H1 (cell line): Measurements from ENCODE around the gene CDC42SE2. TPM values are rescaled to one million over a fixed set of nuclear protein-coding genes. Genes with fewer than 3 reads are reported as not detected.

Source experiments
- CTCF ChIA-PET: fragments of 300-600 bp; sonication (Branson Sonifier 250); formaldehyde crosslinking; loops from one replicate; lab custom pipeline; 2021; ENCODE audit not compliant: partially characterized antibody; lab: Charles Lee
- POLR2A ChIA-PET: fragments of 300-600 bp; sonication (Branson Sonifier 250); formaldehyde crosslinking; loops from one replicate; lab custom pipeline; 2021; ENCODE audit warnings: inconsistent platforms; ENCODE audit not compliant: partially characterized antibody; lab: Charles Lee
- DNase-seq, 2 experiments: peaks; one replicate each; pipeline versions ENCODE4 v3.0.0 to v3.0.0-alpha.2; 2010 to 2022; ENCODE audit warnings: low spot score in 2 of 2, low read depth in 1 of 2, mixed read lengths in 1 of 2
- FAIRE-seq: peaks from 2 replicates; lab custom pipeline; 2011; peaks lifted over from hg19 to GRCh38; lab: Jason Lieb, UNC
- H2AFZ ChIP-seq: 2 replicates; pipeline ENCODE4 v1.8.1; 2012; ENCODE audit warnings: low read length, inconsistent platforms
- H2AK5ac ChIP-seq: 2 replicates; pipeline ENCODE4 v1.6.1; 2013; ENCODE audit warnings: low read depth, low read length
- H2BK120ac ChIP-seq: replicated peaks from 2 replicates; pipeline ENCODE3; 2013; ENCODE audit warnings: low read depth, low read length, inconsistent platforms
- H2BK12ac ChIP-seq: 2 replicates; pipeline ENCODE4 v1.6.1; 2013; ENCODE audit warnings: low read depth, low read length
- H2BK15ac ChIP-seq: 2 replicates; pipeline ENCODE4 v1.6.1; 2013; ENCODE audit warnings: low read length
- H2BK20ac ChIP-seq: 2 replicates; pipeline ENCODE4 v1.6.1; 2013; ENCODE audit warnings: low read length
- H2BK5ac ChIP-seq: 2 replicates; pipeline ENCODE4 v1.6.1; 2013; ENCODE audit warnings: low read depth, low read length
- H3K14ac ChIP-seq: 2 replicates; pipeline ENCODE4 v1.6.1; 2013; ENCODE audit warnings: inconsistent platforms; ENCODE audit not compliant: insufficient read length
- H3K18ac ChIP-seq: 2 replicates; pipeline ENCODE4 v1.6.1; 2013; ENCODE audit warnings: low read length; ENCODE audit errors: extremely low read depth
- H3K23ac ChIP-seq: 2 replicates; pipeline ENCODE4 v1.6.1; 2013; ENCODE audit warnings: inconsistent platforms; ENCODE audit not compliant: insufficient read length
- H3K23me2 ChIP-seq: 2 replicates; pipeline ENCODE4 v1.6.1; 2013; ENCODE audit warnings: low read depth, low read length
- H3K27ac ChIP-seq: 2 replicates; pipeline ENCODE4 v1.6.1; 2011; ENCODE audit warnings: low read depth, low read length, inconsistent platforms
- H3K27me3 ChIP-seq, 4 experiments: replicated peaks in 1 of 4; 1 replicate in 1 of 4; 2 replicates in 3 of 4; pipeline versions ENCODE4 v1.6.1 to v1.8.1; 2011 to 2013; ENCODE audit warnings: low read length in 3 of 4, mild to moderate bottlenecking in 3 of 4, inconsistent platforms in 2 of 4, mixed read lengths in 2 of 4, moderate library complexity in 1 of 4; ENCODE audit not compliant: control insufficient read depth in 3 of 4, insufficient read depth in 3 of 4; ENCODE audit errors: extremely low read depth in 1 of 4
- H3K36me3 ChIP-seq, 4 experiments: 2 replicates each; pipeline versions ENCODE4 v1.6.1 to v1.8.1; 2011 to 2013; ENCODE audit warnings: mild to moderate bottlenecking in 4 of 4, low read length in 3 of 4, moderate library complexity in 2 of 4, control low read depth in 1 of 4, inconsistent platforms in 1 of 4; ENCODE audit not compliant: insufficient read depth in 4 of 4, control insufficient read depth in 2 of 4
- H3K4ac ChIP-seq: replicated peaks from 2 replicates; pipeline ENCODE3; 2013; ENCODE audit warnings: low read length, low read depth, mixed read lengths, inconsistent platforms; ENCODE audit not compliant: insufficient read length
- H3K4me1 ChIP-seq, 4 experiments: replicated peaks in 1 of 4; 1 replicate in 1 of 4; 2 replicates in 3 of 4; pipeline versions ENCODE4 v1.6.1 to v1.8.1; 2011 to 2013; ENCODE audit warnings: low read length in 3 of 4, inconsistent platforms in 2 of 4, mixed read lengths in 1 of 4; ENCODE audit not compliant: insufficient read depth in 4 of 4, control insufficient read depth in 3 of 4
- H3K4me2 ChIP-seq, 2 experiments: 2 replicates each; pipeline versions ENCODE4 v1.6.1 to v1.8.1; 2011 to 2013; ENCODE audit warnings: low read depth in 2 of 2, low read length in 2 of 2, control low read depth in 1 of 2, inconsistent platforms in 1 of 2, mild to moderate bottlenecking in 1 of 2; ENCODE audit not compliant: insufficient read depth in 1 of 2
- H3K4me3 ChIP-seq, 4 experiments: fragments of 200-600, 300-600 bp in 1 of 4; sonication (generic), shearing (Covaris generic), sonication (Bioruptor Twin) in 1 of 4; 2 replicates each; pipeline versions ENCODE4 v1.5.1 to v1.8.1; 2011 to 2016; ENCODE audit warnings: low read length in 4 of 4, low read depth in 3 of 4, control low read depth in 2 of 4, inconsistent platforms in 2 of 4, mild to moderate bottlenecking in 2 of 4, mixed read lengths in 1 of 4, moderate library complexity in 1 of 4; ENCODE audit not compliant: insufficient read depth in 2 of 4; ENCODE audit errors: extremely low read depth in 1 of 4
- H3K56ac ChIP-seq: replicated peaks from 2 replicates; pipeline ENCODE3; 2013; ENCODE audit warnings: low read depth, mild to moderate bottlenecking, mixed read lengths, low read length, inconsistent platforms; ENCODE audit not compliant: insufficient read length
- H3K79me1 ChIP-seq: 2 replicates; pipeline ENCODE4 v1.6.1; 2013; ENCODE audit warnings: low read depth, low read length, control low read depth
- H3K79me2 ChIP-seq, 2 experiments: 2 replicates each; pipeline versions ENCODE4 v1.6.1 to v1.8.1; 2012 to 2013; ENCODE audit warnings: low read length in 2 of 2, mild to moderate bottlenecking in 2 of 2, inconsistent platforms in 1 of 2; ENCODE audit not compliant: insufficient read depth in 2 of 2, control insufficient read depth in 1 of 2
- H3K9ac ChIP-seq, 4 experiments: replicated peaks in 1 of 4; 1 replicate in 1 of 4; 2 replicates in 3 of 4; pipeline versions ENCODE4 v1.6.1 to v1.8.1; 2011 to 2013; ENCODE audit warnings: low read depth in 3 of 4, low read length in 3 of 4, control low read depth in 2 of 4, mild to moderate bottlenecking in 2 of 4, moderate library complexity in 2 of 4, inconsistent platforms in 1 of 4; ENCODE audit errors: extremely low read depth in 1 of 4
- H3K9me3 ChIP-seq, 2 experiments: 2 replicates each; pipeline versions ENCODE4 v1.6.1 to v1.8.1; 2012 to 2013; ENCODE audit warnings: mild to moderate bottlenecking in 2 of 2, moderate library complexity in 2 of 2, control low read depth in 1 of 2, inconsistent platforms in 1 of 2, low read depth in 1 of 2, low read length in 1 of 2, mixed read lengths in 1 of 2; ENCODE audit not compliant: insufficient read depth in 2 of 2
- H4K20me1 ChIP-seq, 2 experiments: replicated peaks in 1 of 2; 2 replicates each; pipeline versions ENCODE3 to v1.8.1; 2011 to 2013; ENCODE audit warnings: inconsistent platforms in 2 of 2, low read length in 2 of 2, mild to moderate bottlenecking in 1 of 2; ENCODE audit not compliant: insufficient read depth in 2 of 2, control insufficient read depth in 1 of 2
- H4K5ac ChIP-seq: 2 replicates; pipeline ENCODE4 v1.6.1; 2013; ENCODE audit warnings: low read length, low read depth, mixed read lengths, inconsistent platforms; ENCODE audit not compliant: insufficient read length
- H4K8ac ChIP-seq: 2 replicates; pipeline ENCODE4 v1.8.0; 2013; ENCODE audit warnings: mild to moderate bottlenecking, moderate library complexity, low read length, inconsistent platforms; ENCODE audit not compliant: insufficient read depth; ENCODE audit errors: extremely low read depth
- H4K91ac ChIP-seq: replicated peaks from 2 replicates; pipeline ENCODE3; 2013; ENCODE audit warnings: low read length, mixed read lengths, inconsistent platforms; ENCODE audit not compliant: insufficient read length
- BACH1 ChIP-seq: IDR thresholded peaks from 2 replicates; pipeline ENCODE4 v1.6.1; 2012; ENCODE audit warnings: low read length, improper control_type of control experiment
- BCL11A ChIP-seq, 2 experiments: IDR thresholded peaks; one replicate each; pipeline ENCODE4 v1.6.1; 2011; ENCODE audit warnings: low read depth in 2 of 2, low read length in 2 of 2, mild to moderate bottlenecking in 2 of 2
- CREB1 ChIP-seq: IDR thresholded peaks from 2 replicates; pipeline ENCODE4 v1.6.1; 2012; ENCODE audit warnings: inconsistent platforms
- EP300 ChIP-seq, 2 experiments: IDR thresholded peaks; 1 replicate in 1 of 2; 2 replicates in 1 of 2; pipeline ENCODE4 v1.6.1; 2011 to 2012; ENCODE audit warnings: low read depth in 2 of 2, low read length in 2 of 2, mild to moderate bottlenecking in 2 of 2, borderline replicate concordance in 1 of 2, inconsistent platforms in 1 of 2, moderate library complexity in 1 of 2
- KDM1A ChIP-seq: fragments of 200-600, 300-600 bp; sonication (generic); IDR thresholded peaks from 2 replicates; pipeline ENCODE4 v1.7.1; 2016; ENCODE audit warnings: mild to moderate bottlenecking, low read length, borderline replicate concordance
- KDM4A ChIP-seq: IDR thresholded peaks from one replicate; pipeline ENCODE4 v1.7.1; 2012; ENCODE audit warnings: low read depth, mild to moderate bottlenecking, moderate library complexity, low read length, inconsistent platforms; ENCODE audit not compliant: severe bottlenecking
- KDM5A ChIP-seq: fragments of 200-600 bp; IDR thresholded peaks from 2 replicates; pipeline ENCODE4 v1.7.1; 2012; ENCODE audit warnings: mild to moderate bottlenecking, low read length, inconsistent platforms, mixed read lengths
- NANOG ChIP-seq: IDR thresholded peaks from 2 replicates; pipeline ENCODE4 v1.6.1; 2011; ENCODE audit warnings: low read length, low read depth, mild to moderate bottlenecking, inconsistent platforms; ENCODE audit not compliant: insufficient read depth, poor library complexity, severe bottlenecking
- PHF8 ChIP-seq: fragments of 200-600 bp; sonication (generic); conservative IDR thresholded peaks from 2 replicates; pipeline ENCODE4 v1.7.1; 2012; ENCODE audit warnings: low read depth, mild to moderate bottlenecking, inconsistent platforms, low read length, moderate library complexity
- RFX5 ChIP-seq: IDR thresholded peaks from 2 replicates; pipeline ENCODE4 v1.6.1; 2011; ENCODE audit warnings: low read depth, low read length, improper control_type of control experiment, borderline replicate concordance
- SP2 ChIP-seq: IDR thresholded peaks from 2 replicates; pipeline ENCODE4 v1.6.1; 2012; ENCODE audit warnings: mild to moderate bottlenecking, low read length, inconsistent platforms
- TAF7 ChIP-seq: optimal IDR thresholded peaks from 2 replicates; pipeline ENCODE3; 2011; ENCODE audit warnings: low read depth, mild to moderate bottlenecking, inconsistent platforms, low read length, moderate library complexity, borderline replicate concordance
- WGBS, 2 experiments: shearing (Covaris generic) in 1 of 2; methylation state at CpG; one replicate each; pipeline versions ENCODE4 v1.1.6 to v1.1.7; 2013 to 2015; ENCODE audit warnings: low lambda C conversion rate in 2 of 2, mixed read lengths in 2 of 2, inconsistent platforms in 1 of 2, low coverage in 1 of 2, missing lambda C conversion rate in 1 of 2; ENCODE audit not compliant: insufficient replicate concordance in 2 of 2, insufficient coverage in 1 of 2, insufficient read length in 1 of 2; ENCODE audit errors: extremely low coverage in 1 of 2, missing lambda C conversion rate in 1 of 2; 5-methylcytosine and 5-hydroxymethylcytosine counted together
- polyA plus RNA-seq, 7 experiments: library from polyadenylated mRNA; depleted of rRNA in 3 of 7; stranded (reverse) in 5 of 7; unstranded in 2 of 7; fragments of >200 nt in 5 of 7; fragments of 200-250 nt in 2 of 7; gene quantifications; 1 replicate in 5 of 7; 2 replicates in 1 of 7; 4 replicates in 1 of 7; pipeline versions ENCODE4 v1.2.1 to v1.2.3, GENCODE V29; 2011 to 2013; ENCODE audit warnings: missing spikeins in 2 of 7, mixed read lengths in 2 of 7
- total RNA-seq: library from RNA; stranded (reverse); fragmentation: NEBNext Ultra II Directional; extraction: Animal tissue kit (Norgen Biotek cat#: 25700); gene quantifications from 2 replicates; pipeline ENCODE4 v1.2.1, GENCODE V29; 2021

The CDC42SE2 gene
- total and polyA plus RNA-seq, 2 of the 8 experiments (the other 6 are each of a cell fraction or from before 2014, with no cell fraction given) = 16.7 to 30.8 TPM

DNA sequence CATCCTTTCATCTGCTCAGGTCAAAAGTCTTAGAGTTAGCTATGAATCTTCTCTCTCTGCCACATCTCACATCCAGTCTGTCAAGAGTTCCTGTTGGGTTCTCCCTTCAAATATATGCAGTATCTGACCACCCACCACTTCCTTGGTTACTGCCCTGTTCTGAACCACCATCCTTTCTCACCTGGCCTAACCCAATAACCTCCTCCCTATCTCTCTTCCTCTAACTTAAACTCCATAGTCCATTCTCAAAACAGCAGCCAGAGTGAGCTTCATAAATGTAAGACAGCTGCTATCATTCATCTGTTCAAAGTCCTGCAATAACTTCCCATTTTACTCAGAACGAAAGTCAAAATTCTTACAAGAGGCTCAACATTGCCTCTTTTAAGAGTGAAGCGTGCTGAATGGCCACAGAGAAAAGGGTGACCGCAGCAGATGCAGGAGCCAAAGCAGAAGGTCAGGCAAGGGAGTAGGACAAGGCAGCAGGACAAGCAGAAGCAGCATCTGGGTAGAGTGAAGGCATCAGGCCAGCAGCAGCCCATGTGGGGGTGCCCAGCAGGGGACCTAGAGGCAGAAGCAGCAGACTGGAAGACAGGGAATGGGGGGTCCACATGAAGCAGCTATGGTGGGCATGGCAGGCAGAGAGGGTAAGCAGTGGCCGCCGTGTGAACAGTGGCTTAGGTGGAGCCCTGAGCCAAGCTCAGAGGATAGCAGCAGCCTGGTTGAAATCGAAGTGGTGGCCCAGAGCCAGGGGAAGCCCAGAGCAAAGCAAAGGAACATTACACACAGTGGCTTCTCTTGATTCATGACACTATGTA lies 39.3 kb upstream of the CDC42SE2 start:
- H3K9ac ChIP-seq = no peak overlapping the region
- H3K56ac ChIP-seq = no peak overlapping the region
- no peak overlapping the region for H2BK120ac ChIP-seq
- H3K18ac ChIP-seq = no peak overlapping the region
- no peaks in the 10 kb centered on the region for H3K9me3 ChIP-seq
- H2BK20ac ChIP-seq = no peak overlapping the region
- H4K20me1 ChIP-seq = no peaks in the 10 kb centered on the region
- POLR2A ChIA-PET = no interaction called here
- H3K79me1 ChIP-seq = no peaks in the 10 kb centered on the region
- no peaks in the 10 kb centered on the region; a peak in 1 of 7 replicates for H3K27me3 ChIP-seq
- H4K5ac ChIP-seq = no peak overlapping the region
- H3K4me2 ChIP-seq = no peak overlapping the region
- H2BK5ac ChIP-seq = no peak overlapping the region
- H2BK12ac ChIP-seq = no peak overlapping the region
- no peak for FAIRE-seq
- H3K27ac ChIP-seq = no peak overlapping the region
- no peak overlapping the region for H3K4me3 ChIP-seq
- no peak overlapping the region for H3K4ac ChIP-seq
- H3K79me2 ChIP-seq = no peaks in the 10 kb centered on the region
- H2AK5ac ChIP-seq = no peak overlapping the region
- no peak overlapping the region for H2AFZ ChIP-seq
- H3K23ac ChIP-seq = no peak overlapping the region
- CTCF ChIA-PET = interaction anchor here (1.2 kb wide), 1 partner anchor 195 kb away, joined by 3 read pairs; no protein-coding TSS in a partner anchor
- no peak for DNase-seq
- no peak overlapping the region for H2BK15ac ChIP-seq
- H3K23me2 ChIP-seq = no peaks in the 10 kb centered on the region
- no peaks in the 10 kb centered on the region for H3K36me3 ChIP-seq
- no peaks in the 10 kb centered on the region for H3K4me1 ChIP-seq
- no peak overlapping the region for H4K91ac ChIP-seq
- H4K8ac ChIP-seq = no peak overlapping the region; the same call in 1 of the 2 replicates
- WGBS, 2 experiments = 80% methylated on average over 6 of the region's 6 CpGs; no CpG with 5 or more reads in 1 of the 2 experiments
- H3K14ac ChIP-seq = no peak overlapping the region
- TF ChIP-seq NANOG (no peak), KDM1A (no peak), KDM4A (no peak), EP300 (IDR thresholded peaks at IDR 0.05; ENCODE audit: borderline replicate concordance in 1 of 2, low read depth in 2 of 2, low read length in 2 of 2) (no peak), TAF7 (no peak), CREB1 (no peak), PHF8 (no peak), BCL11A (IDR thresholded peaks at IDR 0.05; ENCODE audit: low read depth in 2 of 2, low read length in 2 of 2) (no peak), RFX5 (no peak), BACH1 (no peak), KDM5A (no peak), SP2 (no peak)
